Right cardiac atrium (tissue), 5 donors: ENCODE data around the gene LITAFD. TPM values are rescaled to one million over a fixed set of nuclear protein-coding genes. Genes with fewer than 3 reads are reported as not detected.
"Not testable (repeated sequence)": the region's sequence is repeated elsewhere in the genome, so short reads cannot be mapped to it uniquely, and the experiment has no call there.

Experiments
- ATAC-seq, 2 donors: fragments of 200-7000 bp; cut with Tn5 transposase; one replicate each; pipeline versions ENCODE4 v1.8.0 to v1.9.1; 2020; ENCODE audit warnings: moderate library complexity in 2 of 2, mild to moderate bottlenecking in 1 of 2
- DNase-seq, 3 donors: peaks; one replicate each; pipeline ENCODE4 v3.0.0-alpha.2; 2020
- H3K27ac ChIP-seq: one replicate; pipeline ENCODE4 v1.5.1; 2013; ENCODE audit warnings: mild to moderate bottlenecking, low read length, control low read depth, moderate library complexity
- H3K27me3 ChIP-seq: one replicate; pipeline ENCODE4 v1.6.1; 2013; ENCODE audit not compliant: control insufficient read depth, insufficient read depth
- H3K4me1 ChIP-seq: one replicate; pipeline ENCODE4 v1.6.1; 2013; ENCODE audit warnings: low read length; ENCODE audit not compliant: control insufficient read depth, insufficient read depth
- H3K4me3 ChIP-seq: one replicate; pipeline ENCODE4 v1.5.1; 2013; ENCODE audit warnings: low read length, control low read depth
- H3K9me3 ChIP-seq: one replicate; pipeline ENCODE4 v1.6.1; 2013; ENCODE audit warnings: low read length; ENCODE audit not compliant: control insufficient read depth
- WGBS: extraction: QIAGEN DNeasy Blood & Tissue Kit; methylation state at CpG from one replicate; pipeline ENCODE4 v1.1.7; 2013; 5-methylcytosine and 5-hydroxymethylcytosine counted together
- intact Hi-C, 4 donors: fragments of 100-400 bp; cut with DNase I; formaldehyde crosslinking; loops; one replicate each; pipeline versions ENCODE4 v1.11.0 to v1.14.0; 2022 to 2023
- polyA plus RNA-seq: library from polyadenylated mRNA; stranded (reverse); fragments of 200-250 nt; gene quantifications from one replicate; pipeline ENCODE4 v1.2.3, GENCODE V29; 2013
- total RNA-seq, 4 donors: library from RNA; stranded (reverse); fragmentation: NEBNext Ultra II Directional; extraction: Animal tissue kit (Norgen Biotek cat#: 25700); gene quantifications; one replicate each; pipeline ENCODE4 v1.2.1, GENCODE V29; 2021
- donor health status: healthy with polysubstance abuse.
- donor health status: DM: no; HTN: yes; CAD: no.
- donor health status: DM: no; HTN: no; CAD: no.
- donor health status: DM: no; HTN: yes; CAD: no; lungs with severe emphysema.
- donor health status: DM: yes; HTN: yes; CAD: no.

Gene LITAFD
- total and polyA plus RNA-seq, 5 donors, result not detected

DNA sequence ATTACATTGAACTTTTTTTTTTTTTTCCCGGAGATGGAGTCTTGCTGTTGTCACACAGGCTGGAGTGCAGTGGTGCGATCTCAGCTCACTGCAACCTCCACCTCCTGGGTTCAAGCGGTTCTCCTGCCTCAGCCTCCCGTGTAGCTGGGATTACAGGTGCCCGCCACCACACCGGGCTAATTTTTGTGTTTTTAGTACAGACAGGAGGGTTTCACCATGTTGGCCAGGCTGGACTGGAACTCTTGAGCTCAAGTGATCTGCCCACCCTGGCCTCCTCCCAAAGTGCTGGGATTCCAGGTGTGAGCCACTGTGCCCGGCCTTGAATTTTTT is 8.3 kb upstream of the LITAFD start:
- ATAC-seq, H3K9me3 ChIP-seq, H3K27me3 ChIP-seq, H3K4me1 ChIP-seq, H3K4me3 ChIP-seq, H3K27ac ChIP-seq: not testable (repeated sequence)
- WGBS, result 88% methylated on average over 7 of the region's 7 CpGs
- peak in 1 of 3 donors; percentile 16 for DNase-seq
- intact Hi-C loops, result loop anchor here in 1 of 4 donors (10.0 kb wide), 1 partner anchor 209 kb away; no protein-coding TSS in a partner anchor

DNA sequence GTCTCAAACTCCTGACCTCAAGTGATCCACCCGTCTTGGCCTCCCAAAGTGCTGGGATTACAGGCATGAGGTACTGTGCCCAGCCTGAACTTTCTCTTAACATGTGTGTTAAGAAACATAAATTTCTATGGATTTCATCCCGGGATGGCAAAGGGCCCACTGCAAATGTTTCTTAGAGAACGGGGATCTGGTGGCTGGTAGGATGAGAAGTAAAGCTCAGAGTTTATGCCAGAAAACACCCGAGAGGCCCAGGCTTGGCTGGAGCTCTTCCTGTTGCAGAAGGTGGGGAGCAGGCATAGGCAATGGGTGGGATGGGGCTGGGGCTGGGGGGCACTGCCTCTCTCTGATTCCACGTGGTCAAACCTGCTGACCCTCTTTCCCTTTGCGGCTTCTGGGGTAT is 7.8 kb upstream of the LITAFD start:
- Histone ChIP-seq H3K27me3 (no peaks in the 10 kb centered on the region), H3K27ac (no peak overlapping the region), H3K4me1 (peaks cover 2% of the 10 kb centered on the region), H3K4me3 (no peak overlapping the region), H3K9me3 (no peaks in the 10 kb centered on the region)
- ATAC-seq, result no peak
- peak in 1 of 3 donors; percentile 13 for DNase-seq
- WGBS, result 46% methylated on average over 6 of the region's 6 CpGs
- intact Hi-C loops, result loop anchor here in 1 of 4 donors (10.0 kb wide), 1 partner anchor 210 kb away; no protein-coding TSS in a partner anchor

DNA sequence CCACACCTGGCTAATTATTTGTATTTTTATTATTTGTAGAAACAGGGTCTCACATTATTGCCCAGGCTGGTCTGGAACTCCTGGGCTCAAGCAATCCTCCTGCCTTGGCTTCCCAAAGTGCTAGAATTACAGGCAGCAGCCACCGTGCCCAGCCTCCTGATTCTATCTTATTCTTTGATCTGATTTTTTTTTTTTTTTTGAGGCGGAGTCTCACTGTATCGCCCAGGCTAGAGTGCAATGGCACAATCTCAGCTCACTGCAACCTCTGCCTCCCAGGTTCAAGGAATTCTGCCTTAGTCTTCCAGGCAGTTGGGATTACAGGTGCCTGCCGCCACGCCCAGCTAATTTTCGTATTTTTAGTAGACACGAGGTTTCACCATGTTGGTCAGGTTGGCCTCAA is 6.8 kb upstream of the LITAFD start:
- H3K27ac ChIP-seq, H3K27me3 ChIP-seq, H3K4me3 ChIP-seq, H3K9me3 ChIP-seq, H3K4me1 ChIP-seq, ATAC-seq: not testable (repeated sequence)
- intact Hi-C loops, result loop anchor here in 1 of 4 donors (10.0 kb wide), 1 partner anchor 211 kb away; no protein-coding TSS in a partner anchor
- DNase-seq, result peak in 1 of 3 donors; percentile 10
- WGBS, result 83% methylated on average over 7 of the region's 7 CpGs

DNA sequence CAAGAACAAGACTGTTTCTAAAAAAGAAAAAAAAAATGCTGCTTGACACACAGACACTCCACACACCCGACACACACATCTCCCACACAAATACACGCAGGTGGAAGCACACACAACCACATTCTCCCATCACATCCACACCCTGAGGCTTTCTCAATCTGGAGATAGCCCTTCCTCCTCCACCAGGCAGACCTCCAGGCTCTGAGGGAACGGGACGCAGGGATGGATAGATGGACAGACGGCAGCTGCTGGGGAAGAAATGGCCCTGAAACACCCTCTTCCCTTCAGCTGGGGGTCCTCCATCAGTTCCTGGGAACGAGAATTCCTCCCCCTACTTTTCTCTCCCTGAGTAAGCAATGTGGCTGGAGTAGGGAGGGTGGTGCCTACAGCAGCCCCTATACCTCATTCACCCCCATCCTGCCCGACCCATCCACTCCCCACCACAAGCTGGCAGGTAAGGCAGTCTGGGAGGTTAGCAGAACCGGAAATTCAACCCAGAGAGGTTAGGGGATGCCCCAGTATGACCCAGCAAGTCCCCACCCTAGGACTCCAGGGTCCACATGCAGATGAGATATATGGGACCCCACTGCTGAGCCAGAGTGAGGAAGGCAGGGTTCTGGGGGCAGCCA is 4.1 kb upstream of the LITAFD start:
- Histone ChIP-seq H3K27me3 (no peaks in the 10 kb centered on the region), H3K9me3 (no peaks in the 10 kb centered on the region), H3K27ac (no peak overlapping the region), H3K4me3 (no peak overlapping the region), H3K4me1 (no peaks in the 10 kb centered on the region)
- WGBS, result 61% methylated on average over 8 of the region's 8 CpGs
- DNase-seq (peak in 1 of 3 donors; percentile 24), ATAC-seq (no peak)
- intact Hi-C loops, result loop anchor here in 1 of 4 donors (10.0 kb wide), 1 partner anchor 213 kb away; no protein-coding TSS in a partner anchor

DNA sequence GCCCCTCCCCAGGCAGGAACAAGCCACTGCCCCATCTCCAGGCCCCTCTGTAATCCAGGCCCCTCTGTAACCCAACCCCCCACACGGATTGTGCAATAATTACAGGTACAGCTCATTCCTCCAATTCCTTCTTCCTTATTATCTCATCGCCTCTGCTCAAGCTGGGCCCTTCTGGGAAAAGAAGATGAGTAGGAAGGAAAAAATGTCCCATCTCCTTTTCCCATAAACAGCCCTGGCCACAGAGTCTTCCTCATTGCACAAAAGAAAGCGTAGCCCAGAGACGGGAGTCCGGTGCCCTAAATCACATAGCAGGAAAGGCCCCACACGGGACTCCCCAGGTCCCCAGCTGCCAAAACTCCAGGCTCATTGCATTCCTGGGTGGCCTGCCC is 3.6 kb upstream of the LITAFD start:
- intact Hi-C loops, result loop anchor here in 1 of 4 donors (10.0 kb wide), 1 partner anchor 214 kb away; no protein-coding TSS in a partner anchor
- ATAC-seq (no peak), DNase-seq (no peak)
- Histone ChIP-seq H3K27me3 (no peaks in the 10 kb centered on the region), H3K9me3 (no peaks in the 10 kb centered on the region), H3K27ac (no peak overlapping the region), H3K4me1 (no peaks in the 10 kb centered on the region), H3K4me3 (no peak overlapping the region)
- 66% methylated on average over 6 of the region's 6 CpGs for WGBS

DNA sequence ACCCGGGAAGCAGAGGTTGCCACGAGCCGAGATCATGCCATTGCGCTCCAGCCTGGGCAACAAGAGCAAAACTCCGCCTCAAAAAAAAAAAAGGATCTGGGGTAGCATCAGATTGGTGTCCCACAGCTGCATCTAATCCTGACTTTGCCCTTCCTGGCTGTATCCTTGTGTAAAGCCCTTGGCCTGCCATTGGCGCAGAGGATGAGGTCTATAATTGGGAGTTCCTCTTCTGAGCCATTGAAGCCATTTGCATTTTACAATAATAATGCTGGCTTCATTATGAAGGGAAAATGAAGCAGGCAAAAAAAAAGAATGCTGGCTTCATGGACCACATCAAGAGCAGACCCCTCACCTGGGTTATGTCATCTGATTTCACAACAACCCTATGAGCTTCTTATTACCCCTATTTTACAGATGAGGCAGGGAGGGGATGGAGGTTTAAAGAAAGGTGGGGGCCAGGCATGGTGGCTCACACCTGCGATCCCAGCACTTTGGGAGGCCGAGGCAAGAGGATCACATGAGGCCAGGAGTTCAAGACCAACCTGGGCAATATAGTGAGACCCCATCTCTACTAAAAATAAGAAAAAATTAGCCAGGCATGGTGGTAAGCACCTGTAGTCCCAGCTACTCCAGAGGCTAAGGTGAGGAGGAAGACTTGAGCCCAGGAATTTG is 1.2 kb upstream of the LITAFD start:
- Histone ChIP-seq H3K9me3 (no peaks in the 10 kb centered on the region), H3K4me1 (no peaks in the 10 kb centered on the region), H3K27me3 (no peaks in the 10 kb centered on the region), H3K27ac (no peak overlapping the region), H3K4me3 (no peak overlapping the region)
- intact Hi-C loops, result loop anchor here (2.0 to 10.0 kb wide), 6 partner anchors 84 to 316 kb away; partner anchors contain the start of genes PMM2 (in 1 of the 4) and TMEM186 (in 1 of the 4)
- WGBS, result 93% methylated on average over 8 of the region's 8 CpGs
- DNase-seq (peak in 1 of 3 donors; percentile 19), ATAC-seq (no peak)

DNA sequence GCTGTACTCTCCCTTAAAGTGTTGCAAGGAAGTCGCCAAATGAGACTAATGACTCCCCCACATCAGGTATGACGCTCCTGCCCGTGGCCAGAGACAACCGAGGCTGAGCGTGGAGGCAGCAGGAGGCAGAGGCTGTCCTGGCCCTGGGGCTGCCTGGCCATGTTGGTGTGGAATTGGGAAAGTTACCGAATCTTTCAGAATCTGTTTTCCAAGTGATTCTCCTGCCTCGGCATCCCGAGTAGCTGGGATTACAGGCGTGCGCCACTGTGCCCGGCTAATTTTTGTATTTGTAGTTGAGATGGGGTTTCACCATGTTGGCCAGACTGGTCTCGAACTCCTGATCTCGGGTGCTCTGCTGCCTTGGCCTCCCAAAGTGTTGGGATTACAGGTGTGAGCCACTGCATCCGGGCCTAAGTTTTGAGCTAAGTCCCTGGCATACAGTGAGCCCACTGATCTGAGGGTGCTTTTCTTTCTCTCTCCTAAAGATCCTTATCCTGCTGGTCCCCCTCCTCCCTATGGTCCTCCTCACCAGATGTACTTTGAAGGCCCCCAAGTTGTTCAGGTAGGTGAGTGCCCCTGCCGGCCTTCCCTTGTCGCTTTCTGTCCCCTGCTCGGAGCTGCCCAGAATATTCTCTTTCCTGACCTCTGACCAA is 700 bp downstream of the LITAFD start:
- H3K27ac ChIP-seq, result no peak overlapping the region
- H3K4me1 ChIP-seq, result no peaks in the 10 kb centered on the region
- H3K27me3 ChIP-seq, result no peaks in the 10 kb centered on the region
- DNase-seq (peak in 2 of 3 donors; percentile 3 to 23), ATAC-seq (no peak)
- intact Hi-C loops, result loop anchor here in 3 of 4 donors (5.0 to 10.0 kb wide), 5 partner anchors 86 to 318 kb away; partner anchors contain the start of genes PMM2 (in 1 of the 3) and TMEM186 (in 1 of the 3)
- no peaks in the 10 kb centered on the region for H3K9me3 ChIP-seq
- 82% methylated on average over 17 of the region's 17 CpGs for WGBS
- no peak overlapping the region for H3K4me3 ChIP-seq

DNA sequence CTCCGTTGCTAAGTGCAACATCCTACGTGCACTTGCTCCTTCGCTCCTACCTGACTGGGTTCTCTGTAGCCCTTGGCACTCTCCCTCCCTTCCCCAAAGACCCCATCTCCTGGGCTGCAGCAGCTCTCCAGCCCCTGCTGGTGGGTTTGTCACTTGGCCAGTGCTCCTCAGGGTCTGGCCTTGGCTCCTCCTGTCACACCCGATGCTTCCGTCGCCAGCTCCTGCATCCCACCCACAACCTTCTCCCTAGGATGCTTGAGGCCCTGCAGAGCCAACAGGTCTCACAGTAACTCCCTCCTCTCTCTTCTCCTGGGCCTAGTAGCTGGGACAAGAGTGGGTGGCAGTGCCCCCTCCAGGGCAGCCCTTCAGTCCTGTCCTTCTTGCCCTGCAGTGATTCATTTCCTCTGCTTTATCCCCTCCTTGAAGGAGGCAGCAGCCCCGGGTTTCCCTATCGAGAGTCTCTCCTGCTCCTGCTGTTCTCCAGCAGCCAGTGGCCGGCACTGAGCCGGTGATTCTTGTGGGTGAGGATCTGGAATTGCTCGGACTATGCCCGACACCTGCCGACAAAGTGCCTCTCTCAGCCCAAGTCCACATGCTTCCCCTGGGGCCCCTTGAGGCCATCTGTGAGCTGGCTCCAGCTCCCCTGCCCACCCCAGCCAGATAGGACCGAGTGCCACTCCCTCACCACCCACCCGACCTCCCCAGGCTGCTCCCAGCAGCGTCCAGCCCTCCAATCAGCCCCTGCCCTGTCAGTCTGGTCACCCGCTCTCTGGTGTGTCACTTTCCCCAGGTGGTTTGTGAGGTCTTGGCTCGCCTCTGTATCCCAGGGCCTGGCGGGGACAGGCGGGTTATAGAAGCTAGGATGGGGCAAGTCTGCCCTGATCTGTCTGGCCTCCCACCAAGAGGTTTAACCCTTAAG is 3.8 kb downstream of the LITAFD start:
- H3K4me3 ChIP-seq, result no peak overlapping the region
- no peak overlapping the region for H3K27ac ChIP-seq
- peak in 2 of 3 donors; percentile 60 to 63 for DNase-seq
- peaks cover 2% of the 10 kb centered on the region for H3K4me1 ChIP-seq
- ATAC-seq, result peak; percentile 22 to 32
- no peaks in the 10 kb centered on the region for H3K27me3 ChIP-seq
- 8% methylated on average over 20 of the region's 20 CpGs for WGBS
- no peaks in the 10 kb centered on the region for H3K9me3 ChIP-seq
- intact Hi-C loops, result loop anchor here in 2 of 4 donors (10.0 kb wide), 2 partner anchors 231 to 321 kb away; no protein-coding TSS in a partner anchor

DNA sequence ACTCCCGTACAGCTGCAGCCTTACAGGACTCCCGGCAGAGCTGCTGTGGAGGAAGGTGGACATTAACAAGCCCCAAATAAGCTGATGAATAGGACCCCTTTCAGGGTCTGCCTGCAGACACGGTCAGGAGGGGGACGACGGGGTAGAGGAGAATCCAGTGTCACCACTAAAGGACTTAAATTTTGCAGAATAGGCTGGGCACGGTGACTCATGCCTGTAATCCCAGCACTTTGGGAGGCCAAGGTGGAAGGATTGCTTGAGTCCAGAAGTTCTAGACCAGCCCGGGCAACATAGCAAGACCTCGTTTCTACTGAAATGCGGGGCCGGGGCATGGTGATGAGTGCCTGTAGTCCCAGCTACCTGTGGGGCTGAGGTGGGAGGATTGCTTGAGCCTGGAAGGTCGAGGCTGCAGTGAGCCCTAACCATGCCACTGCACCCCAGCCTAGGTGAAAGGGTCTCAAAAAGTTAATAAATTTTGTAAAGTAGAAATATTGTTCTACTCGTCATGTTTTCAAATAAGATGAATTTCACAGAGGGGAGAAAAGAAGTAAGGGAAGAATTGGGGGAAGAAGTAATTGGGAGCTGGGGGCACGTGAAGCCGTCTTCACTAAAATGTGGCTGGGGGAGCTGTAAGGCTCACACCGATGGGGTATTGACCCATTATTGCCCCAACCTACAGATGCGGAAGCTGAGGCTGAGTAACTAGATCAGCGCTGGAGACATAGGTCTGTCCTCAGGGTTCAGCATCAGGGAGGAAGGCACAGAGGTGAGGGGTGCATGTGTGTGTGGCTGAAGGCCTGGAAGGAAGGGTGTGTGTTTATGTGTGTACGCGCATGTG is 4.7 kb downstream of the LITAFD start:
- H3K4me3 ChIP-seq, result no peak overlapping the region
- no peaks in the 10 kb centered on the region for H3K27me3 ChIP-seq
- H3K9me3 ChIP-seq, result no peaks in the 10 kb centered on the region
- intact Hi-C loops, result loop anchor here in 2 of 4 donors (10.0 kb wide), 2 partner anchors 232 to 322 kb away; no protein-coding TSS in a partner anchor
- peaks cover 2% of the 10 kb centered on the region for H3K4me1 ChIP-seq
- WGBS, result 71% methylated on average over 19 of the region's 19 CpGs
- H3K27ac ChIP-seq, result no peak overlapping the region
- ATAC-seq (no peak), DNase-seq (peak in 2 of 3 donors; percentile 18 to 42)
